Measurements from ENCODE around the gene PPP2R5E.

The PPP2R5E gene

GRCh38 chr14:63470962-63471793 lies 72.0 kb downstream of the PPP2R5E start:
- no peak for DNase-seq (ENCODE audit: low spot score)

DNA sequence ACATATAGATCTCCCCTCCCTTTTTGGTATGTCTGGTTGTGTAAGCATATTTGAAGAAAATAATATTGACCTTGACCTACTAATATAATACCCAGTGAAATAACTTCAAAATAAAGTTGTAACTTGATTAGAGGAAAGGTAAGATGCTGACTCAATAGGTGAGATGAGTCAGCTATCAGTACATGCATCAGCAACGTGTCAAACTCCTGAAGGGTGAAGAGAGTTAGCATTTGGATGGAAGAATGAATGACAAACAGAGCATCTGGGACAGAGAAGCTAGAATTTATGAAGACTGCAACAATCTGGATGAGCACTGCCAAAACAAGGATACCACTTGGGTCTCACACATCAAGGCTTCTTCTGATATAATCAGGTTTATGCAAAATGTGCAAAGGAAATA lies 74.9 kb downstream of the PPP2R5E start:
- DNase-seq (ENCODE audit: low spot score) = no peak

DNA sequence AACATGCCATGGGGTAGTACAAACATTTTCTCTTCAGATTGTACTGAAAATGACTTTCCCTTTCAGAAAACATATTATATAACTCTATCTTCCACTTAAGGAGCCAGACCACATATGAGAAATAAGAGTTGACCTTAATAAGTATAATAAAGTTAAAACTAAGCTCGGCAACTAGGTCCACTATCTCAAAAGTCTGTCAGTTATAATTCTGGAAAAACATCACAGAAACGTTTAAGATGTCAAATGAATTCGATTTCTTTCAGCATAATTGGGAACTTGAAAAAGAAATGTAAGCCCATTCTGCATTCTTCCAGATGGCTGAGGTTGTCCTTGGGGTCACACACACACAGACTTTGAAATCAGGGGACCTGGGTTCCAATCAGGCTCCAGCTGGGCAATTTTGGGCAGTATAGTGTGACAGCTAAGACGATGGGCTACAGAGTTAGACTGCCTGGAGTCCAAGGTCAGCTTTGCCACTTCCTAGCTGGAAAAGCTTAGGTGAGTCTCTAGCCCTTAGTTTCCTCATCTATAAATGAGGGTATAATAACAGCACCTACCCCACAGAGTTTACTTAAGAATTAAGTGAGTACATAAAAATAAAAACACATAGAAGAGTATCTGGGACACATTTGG lies 75.6 kb downstream of the PPP2R5E start:
- no peak for DNase-seq (ENCODE audit: low spot score)

DNA sequence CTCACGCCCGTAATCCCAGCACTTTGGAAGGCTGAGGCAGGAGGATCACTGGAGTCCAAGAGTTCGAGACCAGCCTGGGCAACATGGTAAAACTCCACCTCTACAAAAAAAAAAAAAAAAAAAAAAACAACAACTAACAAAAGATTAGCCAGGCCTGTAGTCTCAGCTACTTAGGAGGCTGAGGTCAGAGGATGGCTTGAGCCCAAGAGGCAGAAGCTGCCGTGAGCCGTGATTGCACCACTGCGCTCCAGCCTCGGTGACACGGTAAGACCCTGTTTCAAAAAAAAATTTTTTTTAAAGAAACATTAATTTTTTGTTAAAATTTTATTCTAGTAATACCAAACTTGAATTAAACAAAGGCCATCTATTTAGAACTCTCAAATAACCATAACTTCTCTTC lies 77.8 kb downstream of the PPP2R5E start:
- no peak for DNase-seq (ENCODE audit: low spot score)

DNA sequence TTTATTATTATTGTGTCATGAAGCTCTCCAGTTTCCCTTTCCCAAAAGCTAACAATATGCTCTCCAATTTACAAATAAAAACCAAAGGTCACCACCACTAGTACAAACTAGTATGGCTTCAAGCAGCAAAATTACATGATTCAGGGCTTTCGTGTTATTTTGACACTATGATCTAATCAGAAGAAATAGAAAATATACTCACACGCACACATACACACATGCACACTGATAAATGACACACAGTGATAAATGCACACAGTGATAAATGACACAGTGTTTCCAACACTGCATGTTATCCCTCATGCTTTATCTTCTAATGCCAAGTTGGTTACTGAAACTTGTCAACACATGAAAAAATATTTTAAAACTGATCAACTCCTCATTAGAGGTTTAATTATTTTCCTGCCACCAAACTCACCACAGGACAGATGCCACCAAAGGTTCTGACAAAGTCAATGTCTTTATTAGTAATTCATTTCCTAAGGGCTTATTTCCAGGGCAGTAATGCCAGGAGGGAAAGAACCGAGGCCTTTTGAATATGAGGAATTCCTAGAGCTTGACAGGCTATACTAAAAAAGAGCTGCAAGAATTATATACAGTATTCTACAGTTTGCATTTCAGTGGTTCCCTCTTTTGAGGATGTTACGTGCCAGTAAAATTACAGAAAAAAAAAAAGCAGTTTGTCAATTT lies 82.4 kb downstream of the PPP2R5E start:
- no peak for DNase-seq (ENCODE audit: low spot score)

GRCh38 chr14:63459738-63460137 lies 83.4 kb downstream of the PPP2R5E start:
- no peak for DNase-seq (ENCODE audit: low spot score)

DNA sequence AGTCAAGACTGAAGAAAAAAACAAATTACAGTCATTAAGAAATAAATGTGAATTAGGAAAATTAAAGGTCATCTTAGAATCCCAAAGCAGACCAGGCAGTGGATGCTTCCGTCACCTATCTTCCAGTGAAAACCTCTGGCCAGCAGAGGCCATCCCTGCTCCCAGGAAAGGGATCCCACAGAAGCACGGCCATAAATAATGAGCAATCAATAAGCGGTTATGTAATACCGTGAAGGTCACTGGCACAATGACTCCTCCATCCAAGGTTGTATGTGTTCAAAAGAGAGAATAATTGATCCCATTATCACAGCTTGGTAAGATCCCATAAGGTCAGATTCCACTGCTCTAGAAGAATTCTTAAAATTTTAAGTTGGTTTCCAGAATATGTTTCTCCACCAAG lies 85.7 kb downstream of the PPP2R5E start:
- DNase-seq (ENCODE audit: low spot score) = no peak

GRCh38 chr14:63454863-63455622 lies 88.1 kb downstream of the PPP2R5E start:
- peak; percentile 64 for DNase-seq (ENCODE audit: low spot score)

- no peak for DNase-seq (ENCODE audit: low spot score)
Observed at GRCh38 chr14:63454436-63454835, 88.7 kb downstream of the PPP2R5E start.

DNA sequence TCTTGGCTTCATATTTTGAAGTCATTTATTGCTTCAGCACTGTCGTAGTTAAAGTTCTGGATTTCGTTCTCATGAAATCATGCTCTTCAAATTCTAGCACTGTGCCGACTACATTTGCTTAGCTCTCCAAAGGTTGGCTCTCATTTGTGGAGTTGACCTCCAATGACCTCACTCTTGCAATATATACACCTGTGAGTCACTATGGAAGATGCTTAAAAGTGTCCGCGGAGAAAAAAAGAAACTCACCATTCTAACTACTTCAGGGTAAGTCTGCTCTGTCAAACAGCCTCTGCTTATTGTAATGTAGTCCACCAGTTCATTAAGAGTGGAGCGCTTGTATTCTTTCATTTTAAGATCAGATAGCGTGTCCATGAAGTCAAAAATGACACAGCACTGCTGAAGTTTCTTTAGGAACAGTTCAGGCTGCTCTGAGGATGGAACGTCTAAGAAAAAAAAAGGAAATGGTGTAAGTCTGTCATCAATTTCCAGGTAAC lies 89.7 kb downstream of the PPP2R5E start:
- DNase-seq (ENCODE audit: low spot score) = no peak

DNA sequence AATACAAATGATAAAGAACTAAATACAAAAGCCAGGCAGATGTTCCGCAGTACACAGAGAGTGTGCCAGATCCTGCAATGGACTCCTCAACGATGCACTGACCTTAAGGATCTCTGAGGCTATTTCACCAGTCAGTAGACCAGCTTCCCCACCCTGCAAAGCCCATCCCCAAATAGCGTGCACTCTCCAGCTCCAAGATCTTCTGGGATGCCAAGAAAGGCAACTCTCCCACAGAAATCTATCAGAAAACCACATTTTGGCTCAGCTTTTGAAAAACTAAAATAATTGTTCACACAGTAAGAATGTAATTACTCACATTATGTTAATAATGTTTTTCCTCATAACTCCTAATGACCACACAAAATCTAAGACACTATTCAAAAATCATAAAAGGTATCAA lies 90.4 kb downstream of the PPP2R5E start:
- DNase-seq (ENCODE audit: low spot score) = no peak

DNA sequence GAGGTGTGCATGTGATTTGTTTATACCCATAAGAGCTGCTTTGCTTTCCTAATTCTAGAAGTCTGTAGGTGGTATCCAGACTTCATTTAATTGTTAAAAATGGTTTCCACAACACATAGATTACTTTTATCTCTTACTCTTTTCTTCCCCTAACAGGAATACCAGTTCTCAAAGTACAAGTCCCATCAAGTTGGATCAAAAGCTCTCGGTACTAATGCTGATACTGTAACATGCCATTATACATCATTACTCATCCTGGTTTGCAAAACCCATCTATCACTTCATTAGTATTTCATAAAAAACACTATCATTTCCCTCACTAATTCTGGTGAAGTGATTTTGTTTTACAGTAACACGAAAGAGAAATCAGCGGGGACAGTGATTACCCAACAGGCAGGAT lies 94.3 kb downstream of the PPP2R5E start:
- DNase-seq (ENCODE audit: low spot score) = no peak

GRCh38 chr14:63444588-63444987 lies 98.6 kb downstream of the PPP2R5E start:
- DNase-seq (ENCODE audit: low spot score) = no peak

DNA sequence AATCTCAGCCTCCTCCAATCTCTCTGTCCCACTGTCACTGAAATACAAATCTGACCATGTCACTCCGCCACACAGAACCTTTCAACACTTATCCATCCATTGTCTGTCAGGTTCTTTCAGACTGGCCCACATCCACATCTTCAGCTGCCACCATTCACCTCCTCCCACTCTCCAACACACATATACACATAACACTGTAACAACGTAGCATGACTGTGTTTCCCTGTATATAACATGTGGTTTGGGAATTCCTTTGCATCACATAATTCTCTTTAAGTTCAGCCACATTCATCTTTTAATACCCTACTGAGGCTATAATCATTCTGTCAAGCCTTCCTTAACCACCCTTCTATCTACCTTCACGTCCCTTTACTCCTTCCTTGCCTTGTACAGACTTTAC lies 99.2 kb downstream of the PPP2R5E start:
- no peak for DNase-seq (ENCODE audit: low spot score)

DNA sequence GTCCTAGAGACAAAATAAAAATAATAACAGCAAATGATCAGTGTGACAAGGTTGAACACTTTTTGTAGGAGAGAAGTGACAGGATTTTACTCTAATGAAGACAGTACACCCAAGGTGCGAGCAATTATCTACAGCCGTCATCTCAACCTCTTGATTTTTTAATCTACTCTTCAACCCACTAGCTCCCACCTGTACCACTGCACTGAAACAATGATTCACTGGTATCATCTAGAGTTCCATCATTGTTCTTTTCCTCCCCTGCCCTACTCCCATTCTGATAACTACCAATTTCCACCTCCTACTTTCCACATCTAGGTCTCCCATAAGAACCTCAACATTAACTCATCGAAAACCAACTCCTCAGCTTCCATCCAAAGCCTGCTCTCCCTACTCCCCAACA lies 99.8 kb downstream of the PPP2R5E start:
- DNase-seq (ENCODE audit: low spot score) = no peak

- DNase-seq (ENCODE audit: low spot score) = peak; percentile 62
Observed at GRCh38 chr14:63438065-63438757, 105.0 kb downstream of the PPP2R5E start.

GRCh38 chr14:63436286-63437098 lies 106.7 kb downstream of the PPP2R5E start:
- no peak for DNase-seq (ENCODE audit: low spot score)

GRCh38 chr14:63435838-63436237 lies 107.3 kb downstream of the PPP2R5E start:
- peak; percentile 49 for DNase-seq (ENCODE audit: low spot score)

DNA sequence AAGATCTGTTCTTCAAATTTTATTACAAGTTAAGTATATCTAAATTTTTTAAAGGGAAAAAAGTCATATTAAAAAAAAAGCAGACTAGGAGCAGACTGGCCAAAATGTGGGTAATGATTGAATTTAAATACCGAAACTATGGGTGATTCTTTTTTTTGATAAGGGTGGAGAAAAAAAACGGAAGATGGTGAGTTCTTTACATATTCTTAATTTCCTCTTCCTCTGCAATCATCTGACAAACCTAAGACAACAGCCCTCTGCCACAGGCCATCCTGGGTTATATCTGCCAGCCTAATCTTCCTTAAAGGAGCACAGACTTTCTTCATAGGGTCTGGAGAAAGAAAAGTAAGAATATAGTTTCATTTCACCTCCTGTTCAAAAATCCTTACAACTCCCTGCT lies 108.0 kb downstream of the PPP2R5E start:
- no peak for DNase-seq (ENCODE audit: low spot score)

DNA sequence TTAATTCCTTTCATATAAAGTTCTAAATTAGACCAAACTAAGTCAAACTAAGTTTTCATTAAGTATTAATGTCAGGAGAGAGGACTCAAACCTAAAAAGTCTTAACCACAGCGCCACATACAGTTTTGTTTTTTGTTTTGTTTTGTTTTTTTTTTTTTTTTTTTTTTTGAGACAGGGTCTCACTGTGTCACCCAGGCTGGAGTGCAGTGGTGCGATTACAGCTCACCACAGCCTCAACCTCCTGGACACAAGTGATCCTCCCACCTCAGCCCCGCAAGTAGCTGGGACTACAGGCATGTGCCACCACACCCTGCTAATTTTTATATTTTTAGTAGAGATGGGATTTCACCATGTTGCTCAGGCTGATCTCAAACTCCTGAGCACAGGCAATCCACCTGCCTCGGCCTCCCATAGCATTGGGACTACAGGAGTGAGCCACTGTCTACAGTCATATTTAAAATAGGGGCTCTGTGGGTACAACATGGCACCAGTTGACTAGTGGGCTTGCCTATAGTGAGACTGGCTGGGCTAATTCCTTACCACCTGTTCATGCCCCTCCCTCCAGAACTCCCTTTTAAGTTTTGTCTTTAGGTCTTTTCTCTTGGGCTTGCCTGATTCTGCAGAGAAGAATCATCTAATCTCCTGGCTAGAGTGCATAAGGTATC lies 110.2 kb downstream of the PPP2R5E start:
- DNase-seq (ENCODE audit: low spot score) = no peak
